WERI-Rb-1 (cell line): Measurements from ENCODE around the gene NR1D2.

Source experiments
- DNase-seq: peaks from one replicate; pipeline ENCODE4 v3.0.0-alpha.2; 2020
- H3K27ac ChIP-seq: fragments of 250-450 bp; sonication (Bioruptor Pico); 2 replicates; pipeline ENCODE4 v1.5.1; 2020; ENCODE audit warnings: mild to moderate bottlenecking, moderate library complexity
- H3K27me3 ChIP-seq: fragments of 250-450 bp; sonication (Bioruptor Pico); 2 replicates; pipeline ENCODE4 v1.5.1; 2021; ENCODE audit warnings: mild to moderate bottlenecking, low read depth, moderate library complexity; ENCODE audit not compliant: insufficient read depth, severe bottlenecking
- H3K36me3 ChIP-seq: fragments of 250-450 bp; sonication (Bioruptor Pico); 2 replicates; pipeline ENCODE4 v1.5.1; 2020; ENCODE audit warnings: mild to moderate bottlenecking, moderate library complexity
- H3K4me3 ChIP-seq: 2 replicates; pipeline ENCODE4 v1.5.1; 2011; ENCODE audit warnings: low read depth, mild to moderate bottlenecking, control low read depth, low read length
- H3K9me3 ChIP-seq: fragments of 250-450 bp; sonication (Bioruptor Pico); 2 replicates; pipeline ENCODE4 v1.5.1; 2021; ENCODE audit warnings: mild to moderate bottlenecking, moderate library complexity; ENCODE audit not compliant: severe bottlenecking
- CTCF ChIP-seq: IDR thresholded peaks from 2 replicates; pipeline ENCODE4 v1.5.1; 2011; ENCODE audit warnings: low read depth, mild to moderate bottlenecking, control low read depth, inconsistent platforms, low read length

Gene NR1D2

GRCh38 chr3:23919628-23920027 is 25.5 kb upstream of the NR1D2 start:
- Histone ChIP-seq H3K27ac (no peak overlapping the region), H3K4me3 (no peak overlapping the region)

GRCh38 chr3:23920151-23920655 is 24.9 kb upstream of the NR1D2 start:
- no peak overlapping the region for H3K27ac ChIP-seq
- H3K4me3 ChIP-seq, result no peak overlapping the region
- TF ChIP-seq CTCF, result no peak
- no peaks in the 10 kb centered on the region for H3K27me3 ChIP-seq
- H3K9me3 ChIP-seq, result no peaks in the 10 kb centered on the region
- DNase-seq, result no peak
- H3K36me3 ChIP-seq, result peaks cover 47% of the 10 kb centered on the region

More at GRCh38 chr3:23919628-23920027, 25.5 kb upstream of the NR1D2 start:
- TF ChIP-seq CTCF, result no peak
- DNase-seq, result no peak
- no peaks in the 10 kb centered on the region for H3K27me3 ChIP-seq
- H3K36me3 ChIP-seq, result peaks cover 51% of the 10 kb centered on the region
- no peaks in the 10 kb centered on the region for H3K9me3 ChIP-seq

- Histone ChIP-seq H3K4me3 (no peak overlapping the region), H3K27me3 (no peaks in the 10 kb centered on the region), H3K36me3 (peaks cover 47% of the 10 kb centered on the region), H3K27ac (no peak overlapping the region), H3K9me3 (no peaks in the 10 kb centered on the region)
- TF ChIP-seq CTCF, result no peak
- DNase-seq, result no peak
Observed at GRCh38 chr3:23921052-23921511, 24.0 kb upstream of the NR1D2 start.

GRCh38 chr3:23923786-23924185 is 21.3 kb upstream of the NR1D2 start:
- Histone ChIP-seq H3K9me3 (no peaks in the 10 kb centered on the region), H3K27ac (no peak overlapping the region), H3K4me3 (no peak overlapping the region), H3K27me3 (no peaks in the 10 kb centered on the region), H3K36me3 (peaks cover 26% of the 10 kb centered on the region)
- no peak for DNase-seq
- no peak for TF ChIP-seq CTCF

GRCh38 chr3:23926246-23926645 is 18.8 kb upstream of the NR1D2 start:
- Histone ChIP-seq H3K27ac (no peak overlapping the region), H3K9me3 (no peaks in the 10 kb centered on the region), H3K27me3 (no peaks in the 10 kb centered on the region), H3K4me3 (no peak overlapping the region), H3K36me3 (peaks cover 1% of the 10 kb centered on the region)
- DNase-seq, result no peak
- TF ChIP-seq CTCF, result no peak

- no peaks in the 10 kb centered on the region for H3K9me3 ChIP-seq
- no peak overlapping the region for H3K27ac ChIP-seq
- no peak overlapping the region for H3K4me3 ChIP-seq
- TF ChIP-seq CTCF, result 0 out of 2 replicates have a peak, but pooled peaks have one; percentile 13
- no peaks in the 10 kb centered on the region for H3K27me3 ChIP-seq
- H3K36me3 ChIP-seq, result no peaks in the 10 kb centered on the region; the same call in 1 of the 2 replicates
- no peak for DNase-seq
Observed at GRCh38 chr3:23926736-23927135, 18.4 kb upstream of the NR1D2 start.
